RWPE2 (cell line): ENCODE data around the gene OTUD3.
"Not testable (repeated sequence)": the region's sequence is repeated elsewhere in the genome, so short reads cannot be mapped to it uniquely, and the experiment has no call there.

ENCODE experiments used
- ATAC-seq: fragments of 200-7000 bp; cut with Tn5 transposase; 3 replicates; pipeline ENCODE4 v1.9.1; 2021; ENCODE audit warnings: low read depth
- DNase-seq: peaks from one replicate; pipeline ENCODE4 v3.0.0-alpha.2; 2020; ENCODE audit warnings: low spot score
- H3K27ac ChIP-seq: fragments of 450-650 bp; 2 replicates; pipeline ENCODE4 v1.5.1; 2017; ENCODE audit warnings: mild to moderate bottlenecking; ENCODE audit not compliant: poor library complexity, severe bottlenecking
- H3K27me3 ChIP-seq: fragments of 250-450 bp; sonication (Bioruptor Pico); 2 replicates; pipeline ENCODE4 v1.5.1; 2021; ENCODE audit warnings: mild to moderate bottlenecking, moderate library complexity; ENCODE audit not compliant: insufficient read depth, poor library complexity, severe bottlenecking
- H3K36me3 ChIP-seq: fragments of 250-450 bp; sonication (Bioruptor Pico); 2 replicates; pipeline ENCODE4 v1.5.1; 2020; ENCODE audit warnings: low read depth, mild to moderate bottlenecking, moderate library complexity
- H3K4me1 ChIP-seq: fragments of 250-450 bp; sonication (Bioruptor Pico); 2 replicates; pipeline ENCODE4 v1.5.1; 2021; ENCODE audit warnings: mild to moderate bottlenecking, moderate library complexity; ENCODE audit not compliant: insufficient read depth, poor library complexity, severe bottlenecking
- H3K4me3 ChIP-seq: fragments of 250-450 bp; sonication (Bioruptor Pico); 2 replicates; pipeline ENCODE4 v1.5.1; 2021; ENCODE audit warnings: mild to moderate bottlenecking, moderate library complexity; ENCODE audit not compliant: severe bottlenecking
- H3K9me3 ChIP-seq: fragments of 250-450 bp; sonication (Bioruptor Pico); 2 replicates; pipeline ENCODE4 v1.5.1; 2021; ENCODE audit warnings: mild to moderate bottlenecking, moderate library complexity; ENCODE audit not compliant: severe bottlenecking
- TF ChIP-seq, protein P1 (sequence below): fragments of 450-650 bp; IDR thresholded peaks from one replicate; pipeline ENCODE4 v1.5.1; 2017; ENCODE audit warnings: mild to moderate bottlenecking, moderate library complexity; ENCODE audit not compliant: poor library complexity, severe bottlenecking

OTUD3 gene

DNA sequence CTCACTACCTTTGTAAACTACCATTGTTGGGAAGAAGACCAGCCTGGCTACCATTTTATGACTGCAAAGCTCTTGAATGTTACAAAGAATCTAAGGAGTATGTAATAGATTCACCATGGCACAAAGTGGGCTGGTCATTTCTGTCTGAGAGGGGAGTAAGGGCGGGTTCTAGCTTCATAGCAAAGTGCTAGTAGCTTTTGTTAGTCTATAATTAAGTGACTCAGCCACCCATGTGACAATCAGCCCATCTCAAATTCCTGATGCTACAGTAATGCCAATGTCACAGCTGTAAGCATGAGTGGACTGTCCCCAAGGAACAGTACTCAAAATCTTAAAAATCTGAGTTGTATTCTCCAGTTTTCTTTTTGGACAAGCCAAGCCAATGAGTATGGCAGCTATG lies 15.4 kb upstream of the OTUD3 start:
- Histone ChIP-seq H3K4me3 (no peak overlapping the region), H3K4me1 (peaks cover 10% of the 10 kb centered on the region), H3K9me3 (no peaks in the 10 kb centered on the region), H3K27me3 (no peaks in the 10 kb centered on the region), H3K27ac (no peak overlapping the region), H3K36me3 (no peaks in the 10 kb centered on the region)
- TF ChIP-seq, protein P1, sequence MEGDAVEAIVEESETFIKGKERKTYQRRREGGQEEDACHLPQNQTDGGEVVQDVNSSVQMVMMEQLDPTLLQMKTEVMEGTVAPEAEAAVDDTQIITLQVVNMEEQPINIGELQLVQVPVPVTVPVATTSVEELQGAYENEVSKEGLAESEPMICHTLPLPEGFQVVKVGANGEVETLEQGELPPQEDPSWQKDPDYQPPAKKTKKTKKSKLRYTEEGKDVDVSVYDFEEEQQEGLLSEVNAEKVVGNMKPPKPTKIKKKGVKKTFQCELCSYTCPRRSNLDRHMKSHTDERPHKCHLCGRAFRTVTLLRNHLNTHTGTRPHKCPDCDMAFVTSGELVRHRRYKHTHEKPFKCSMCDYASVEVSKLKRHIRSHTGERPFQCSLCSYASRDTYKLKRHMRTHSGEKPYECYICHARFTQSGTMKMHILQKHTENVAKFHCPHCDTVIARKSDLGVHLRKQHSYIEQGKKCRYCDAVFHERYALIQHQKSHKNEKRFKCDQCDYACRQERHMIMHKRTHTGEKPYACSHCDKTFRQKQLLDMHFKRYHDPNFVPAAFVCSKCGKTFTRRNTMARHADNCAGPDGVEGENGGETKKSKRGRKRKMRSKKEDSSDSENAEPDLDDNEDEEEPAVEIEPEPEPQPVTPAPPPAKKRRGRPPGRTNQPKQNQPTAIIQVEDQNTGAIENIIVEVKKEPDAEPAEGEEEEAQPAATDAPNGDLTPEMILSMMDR = no peak
- DNase-seq (no peak), ATAC-seq (no peak)

DNA sequence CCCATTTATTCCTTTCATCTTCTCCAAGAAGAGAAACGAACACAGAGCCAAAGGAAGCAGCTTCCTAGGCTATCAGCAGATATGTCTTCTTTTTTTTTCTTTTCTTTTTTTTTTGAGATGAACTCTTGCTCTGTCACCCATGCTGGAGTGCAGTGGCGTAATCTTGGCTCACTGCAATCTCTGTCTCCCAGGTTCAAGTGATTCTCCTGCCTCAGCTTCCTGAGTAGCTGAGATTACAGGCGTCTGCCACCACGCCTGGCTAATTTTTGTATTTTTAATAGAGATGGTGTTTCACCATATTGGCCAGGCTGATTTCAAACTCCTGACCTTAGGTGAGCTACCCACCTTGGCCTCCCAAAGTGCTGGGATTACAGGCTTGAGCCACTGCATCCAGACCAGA lies 13.6 kb upstream of the OTUD3 start:
- not testable (repeated sequence) for H3K27me3 ChIP-seq, ATAC-seq, H3K27ac ChIP-seq, H3K4me3 ChIP-seq, H3K4me1 ChIP-seq, DNase-seq, H3K9me3 ChIP-seq, H3K36me3 ChIP-seq

DNA sequence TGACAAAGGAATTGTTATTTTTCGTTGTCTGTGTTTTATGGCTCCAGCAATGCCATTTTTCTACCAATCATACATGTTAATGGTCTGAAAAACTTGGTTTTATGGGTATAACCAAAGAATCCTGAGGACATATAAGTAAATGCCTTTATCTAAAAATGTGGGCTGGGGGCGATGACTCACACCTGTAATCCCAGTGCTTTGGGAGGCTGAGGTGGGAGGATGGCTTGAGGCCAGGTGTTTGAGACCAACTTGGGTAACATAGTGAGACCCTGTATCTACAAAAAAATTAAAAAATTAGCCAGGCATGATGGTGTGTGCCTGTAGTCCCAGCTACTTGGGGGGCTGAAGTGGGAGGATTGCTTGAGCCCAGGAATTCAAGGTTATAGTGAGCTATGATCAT lies 12.7 kb upstream of the OTUD3 start:
- not testable (repeated sequence) for H3K4me3 ChIP-seq, ATAC-seq, DNase-seq, H3K27me3 ChIP-seq, H3K36me3 ChIP-seq, H3K9me3 ChIP-seq, H3K4me1 ChIP-seq, H3K27ac ChIP-seq

DNA sequence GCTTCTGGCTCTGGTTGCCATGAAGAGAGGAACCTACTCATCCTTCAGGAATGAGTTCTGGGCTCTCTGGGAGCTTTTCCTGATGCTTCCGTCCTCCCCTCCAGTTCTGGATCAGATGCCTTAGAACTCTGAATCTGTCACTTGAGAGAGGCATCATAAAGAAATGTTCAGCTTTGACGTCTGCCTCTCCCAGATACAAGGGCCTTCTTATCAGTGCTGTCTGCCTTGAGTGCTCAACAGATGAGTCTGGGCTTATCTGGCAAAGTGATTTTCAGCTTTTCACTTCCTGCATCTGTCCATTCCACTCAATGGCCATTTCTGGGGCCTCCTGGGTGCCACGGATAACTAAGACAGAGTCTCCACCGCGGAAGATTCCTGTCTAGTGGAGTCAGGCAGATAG lies 12.3 kb upstream of the OTUD3 start:
- TF ChIP-seq, protein P1 = no peak
- H3K4me1 ChIP-seq = no peaks in the 10 kb centered on the region
- H3K27me3 ChIP-seq = no peaks in the 10 kb centered on the region
- H3K4me3 ChIP-seq = no peak overlapping the region
- no peak overlapping the region for H3K27ac ChIP-seq
- H3K36me3 ChIP-seq = no peaks in the 10 kb centered on the region
- ATAC-seq (no peak), DNase-seq (no peak)
- no peaks in the 10 kb centered on the region for H3K9me3 ChIP-seq

DNA sequence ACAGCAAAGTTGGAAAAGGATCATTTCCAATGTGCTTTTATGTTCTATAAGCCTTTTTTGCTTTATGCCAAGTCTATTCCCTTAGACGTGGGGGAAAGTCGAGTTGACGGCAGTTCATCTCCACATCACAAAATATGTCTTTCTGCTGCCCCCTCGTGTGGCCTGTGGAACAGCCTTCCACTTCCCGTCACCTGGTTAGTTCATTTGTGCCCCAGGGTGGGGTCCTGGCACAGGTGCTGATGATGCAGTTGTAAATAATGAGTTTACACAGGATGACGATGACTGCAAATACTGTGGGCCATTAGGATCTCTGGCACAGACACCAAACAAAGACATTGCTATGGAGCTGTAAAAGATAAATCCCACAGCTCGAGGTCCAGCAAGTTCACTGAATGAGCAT lies 10.0 kb upstream of the OTUD3 start:
- Histone ChIP-seq H3K27ac (no peak overlapping the region), H3K9me3 (no peaks in the 10 kb centered on the region), H3K4me3 (no peak overlapping the region), H3K4me1 (no peaks in the 10 kb centered on the region), H3K36me3 (no peaks in the 10 kb centered on the region), H3K27me3 (no peaks in the 10 kb centered on the region)
- TF ChIP-seq, protein P1 = peak; percentile 42
- no peak for DNase-seq
- peak; percentile 80 for ATAC-seq

DNA sequence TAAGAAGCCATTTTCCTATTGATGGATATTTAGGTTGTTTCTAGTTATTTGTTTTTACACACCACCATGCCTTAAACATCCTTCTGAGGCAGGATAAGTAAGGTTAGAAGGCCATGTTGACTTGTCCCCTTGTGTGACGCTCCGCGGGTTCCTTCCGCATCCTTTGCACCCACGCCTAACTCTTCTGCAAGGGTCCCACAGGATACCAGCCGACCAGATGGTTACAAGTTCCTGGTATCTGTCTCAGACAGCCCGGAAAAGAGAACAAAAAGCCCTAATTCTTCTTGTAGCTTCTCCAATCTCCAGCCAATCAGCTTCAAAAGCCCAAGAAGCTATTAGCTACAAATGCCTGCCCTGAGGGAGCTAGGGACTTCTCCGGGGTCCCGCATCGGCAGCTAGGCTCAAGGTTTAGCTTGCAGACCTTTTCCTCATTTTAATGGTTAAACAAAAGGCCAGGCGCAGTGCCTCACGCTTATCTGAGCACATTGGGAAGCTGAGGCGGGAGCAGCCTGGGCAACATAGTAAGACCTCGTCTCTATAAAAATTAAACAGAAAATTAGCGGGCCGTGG lies 4.9 kb upstream of the OTUD3 start:
- H3K4me3 ChIP-seq = no peak overlapping the region
- ATAC-seq (no peak), DNase-seq (no peak)
- TF ChIP-seq, protein P1 = no peak
- no peaks in the 10 kb centered on the region for H3K9me3 ChIP-seq
- no peaks in the 10 kb centered on the region for H3K36me3 ChIP-seq
- H3K27me3 ChIP-seq = no peaks in the 10 kb centered on the region
- H3K4me1 ChIP-seq = no peaks in the 10 kb centered on the region
- no peak overlapping the region for H3K27ac ChIP-seq
